ENCODE measurements around the gene ST6GALNAC3.

GRCh38 chr1:76679534-76680152 is 605.1 kb downstream of the ST6GALNAC3 start:
- TF ChIP-seq SCRT1 (tag by site-specific recombination; IDR thresholded peaks at IDR 0.05; ENCODE audit: borderline replicate concordance), result no peak
- no peak for TF ChIP-seq OVOL3 (tag by site-specific recombination; IDR thresholded peaks at IDR 0.05)
- no peak for TF ChIP-seq CTCF (tag by site-specific recombination; IDR thresholded peaks at IDR 0.05)
- TF ChIP-seq MYNN (tag by site-specific recombination; IDR thresholded peaks at IDR 0.05; ENCODE audit: borderline replicate concordance), result no peak
- no peak for TF ChIP-seq ZNF274 (IDR thresholded peaks at IDR 0.05; ENCODE audit: low read length)
- TF ChIP-seq ZNF274 (tag by site-specific recombination; IDR thresholded peaks at IDR 0.05; ENCODE audit: borderline replicate concordance), result no peak
- no peak for TF ChIP-seq ZBTB1 (tag by site-specific recombination; IDR thresholded peaks at IDR 0.05)
- no peak for TF ChIP-seq KLF16 (tag by site-specific recombination; IDR thresholded peaks at IDR 0.05)
- no peak for TF ChIP-seq SCRT2 (tag by site-specific recombination; IDR thresholded peaks at IDR 0.05)
- TF ChIP-seq ZNF398 (tag by site-specific recombination; IDR thresholded peaks at IDR 0.05), result no peak
- TF ChIP-seq ZNF121 (tag by site-specific recombination; IDR thresholded peaks at IDR 0.05), result no peak
- TF ChIP-seq ZBTB11 (tag by site-specific recombination; conservative IDR thresholded peaks at IDR 0.05; ENCODE audit: low read depth), result no peak
- no peak for TF ChIP-seq ZNF580 (tag by site-specific recombination; IDR thresholded peaks at IDR 0.05)
- TF ChIP-seq ZNF302 (tag by site-specific recombination; IDR thresholded peaks at IDR 0.05; ENCODE audit: low read depth), result no peak

Data from HEK293 (cell line).